A673 (cell line): ENCODE data around the gene QKI. TPM values are rescaled to one million over a fixed set of nuclear protein-coding genes. Genes with fewer than 3 reads are reported as not detected.

ENCODE experiments used
- BruUV-seq: library from RNA; stranded (reverse); fragments of 400-500 nt; replicated peaks from 2 replicates; lab custom pipeline; 2021; lab: Mats Ljungman, UMichigan
- CTCF ChIA-PET: fragments of 300-600 bp; sonication (Branson Sonifier 250); formaldehyde crosslinking; loops from one replicate; lab custom pipeline; 2022; ENCODE audit warnings: antibody characterized with exemption; lab: Charles Lee
- POLR2A ChIA-PET: fragments of 300-600 bp; sonication (Branson Sonifier 250); formaldehyde crosslinking; loops from one replicate; lab custom pipeline; 2022; ENCODE audit warnings: antibody characterized with exemption; ENCODE audit not compliant: low non-redundant PET; lab: Charles Lee
- DNase-seq: peaks from one replicate; pipeline ENCODE4 v3.0.0-alpha.2; 2015; ENCODE audit warnings: low spot score
- H3K27ac ChIP-seq: fragments of 200-600 bp; sonication (generic); 2 replicates; pipeline ENCODE4 v1.5.1; 2016; ENCODE audit warnings: mixed run types, low read depth, mild to moderate bottlenecking, mixed read lengths, antibody characterized with exemption, low read length; ENCODE audit not compliant: poor library complexity, severe bottlenecking
- H3K27me3 ChIP-seq: fragments of 200-600 bp; sonication (generic); replicated peaks from 2 replicates; pipeline ENCODE4 v1.6.1; 2017; ENCODE audit warnings: mixed run types, low read depth, mild to moderate bottlenecking, mixed read lengths, antibody characterized with exemption, low read length; ENCODE audit not compliant: insufficient read depth, poor library complexity
- H3K36me3 ChIP-seq: fragments of 200-600 bp; sonication (generic); 2 replicates; pipeline ENCODE4 v1.6.1; 2016; ENCODE audit warnings: mixed run types, mild to moderate bottlenecking, mixed read lengths, antibody characterized with exemption, low read length; ENCODE audit not compliant: insufficient read depth, poor library complexity, severe bottlenecking
- H3K4me1 ChIP-seq: fragments of 200-600 bp; sonication (generic); 2 replicates; pipeline ENCODE4 v1.6.1; 2017; ENCODE audit warnings: mixed run types, mild to moderate bottlenecking, mixed read lengths, antibody characterized with exemption, low read length; ENCODE audit not compliant: insufficient read depth, poor library complexity, severe bottlenecking
- H3K4me3 ChIP-seq: fragments of 200-600 bp; sonication (generic); 2 replicates; pipeline ENCODE4 v1.5.1; 2016; ENCODE audit warnings: low read depth, mixed run types, mild to moderate bottlenecking, mixed read lengths, low read length; ENCODE audit not compliant: poor library complexity, severe bottlenecking
- H3K9me3 ChIP-seq: fragments of 200-600 bp; sonication (generic); 2 replicates; pipeline ENCODE4 v1.6.1; 2016; ENCODE audit warnings: mixed run types, low read depth, mild to moderate bottlenecking, mixed read lengths, antibody characterized with exemption, low read length; ENCODE audit not compliant: poor library complexity, severe bottlenecking
- CTCF ChIP-seq: fragments of 300-800, 200-600 bp; sonication (generic); conservative IDR thresholded peaks from 2 replicates; pipeline ENCODE4 v1.5.1; 2017; ENCODE audit warnings: low read depth, mild to moderate bottlenecking, antibody characterized with exemption, low read length, moderate library complexity, mixed read lengths
- EZH2 ChIP-seq: fragments of 200-600 bp; sonication (generic); IDR thresholded peaks from 2 replicates; pipeline ENCODE4 v1.6.1; 2017; ENCODE audit warnings: borderline replicate concordance, low read depth, mild to moderate bottlenecking, mixed read lengths, antibody characterized with exemption, low read length; ENCODE audit not compliant: poor library complexity, severe bottlenecking
- intact Hi-C: fragments of 100-400 bp; cut with micrococcal nuclease; formaldehyde crosslinking; loops from one replicate; pipeline ENCODE4 v1.10.0; 2022; ENCODE audit not compliant: unreplicated experiment
- total RNA-seq: library from RNA; stranded (reverse); gene quantifications from 2 replicates; pipeline ENCODE4 v1.2.3, GENCODE V29; 2021

Gene QKI
- total RNA-seq, 1 experiment from 2014 or later = 128 TPM

DNA sequence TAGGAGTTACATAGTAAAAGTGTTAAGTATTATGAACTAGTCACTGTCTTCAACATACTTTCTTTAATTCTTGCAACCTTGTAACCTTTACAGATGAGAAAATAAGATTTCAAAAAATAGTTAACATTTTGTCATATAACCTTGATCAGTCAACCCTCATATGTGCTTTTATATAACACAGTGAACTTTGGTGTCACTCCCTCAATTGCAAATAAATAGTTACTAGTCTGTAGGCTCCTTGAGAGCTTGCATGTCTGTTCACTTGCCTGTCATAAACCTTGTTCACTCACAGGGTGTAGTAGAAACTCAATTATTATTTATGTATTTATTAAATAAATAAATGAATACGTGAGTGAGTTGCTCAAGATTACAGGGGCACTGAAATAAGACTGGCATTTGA lies 107.5 kb downstream of the QKI start:
- ChIA-PET CTCF (no interaction called here), POLR2A (no interaction called here)
- Histone ChIP-seq H3K27ac (no peak overlapping the region), H3K4me1 (peaks cover 31% of the 10 kb centered on the region), H3K36me3 (no peaks in the 10 kb centered on the region), H3K4me3 (no peak overlapping the region), H3K27me3 (no peaks in the 10 kb centered on the region), H3K9me3 (no peaks in the 10 kb centered on the region)
- intact Hi-C loops = no loop called here
- no TSS peak for BruUV-seq
- TF ChIP-seq EZH2 (no peak), CTCF (no peak)
- DNase-seq = no peak

- TF ChIP-seq EZH2 (no peak), CTCF (no peak)
- DNase-seq = no peak
- BruUV-seq = no TSS peak
- Histone ChIP-seq H3K9me3 (no peaks in the 10 kb centered on the region), H3K27ac (no peak overlapping the region), H3K27me3 (no peaks in the 10 kb centered on the region), H3K36me3 (no peaks in the 10 kb centered on the region), H3K4me1 (peaks cover 54% of the 10 kb centered on the region), H3K4me3 (no peak overlapping the region)
- ChIA-PET POLR2A (no interaction called here), CTCF (no interaction called here)
- intact Hi-C loops = no loop called here
These were observed 111.4 kb downstream of the QKI start for GRCh38 chr6:163525926-163526325.

GRCh38 chr6:163526346-163526745 lies 111.8 kb downstream of the QKI start:
- peaks cover 58% of the 10 kb centered on the region for H3K4me1 ChIP-seq
- no peak overlapping the region for H3K4me3 ChIP-seq

More at GRCh38 chr6:163526346-163526745, 111.8 kb downstream of the QKI start:
- TF ChIP-seq EZH2 = no peak
- TF ChIP-seq CTCF = no peak
- Histone ChIP-seq H3K36me3 (no peaks in the 10 kb centered on the region), H3K27me3 (no peaks in the 10 kb centered on the region), H3K27ac (no peak overlapping the region), H3K9me3 (no peaks in the 10 kb centered on the region)
- CTCF ChIA-PET = no interaction called here
- intact Hi-C loops = no loop called here
- DNase-seq = no peak
- POLR2A ChIA-PET = no interaction called here
- no TSS peak for BruUV-seq
